HG02763 (cell line): ENCODE results near the gene NNMT.

Experiments
- ATAC-seq: cut with Tn5 transposase; IDR thresholded peaks from one replicate; pipeline ENCODE4 v1.9.1; 2021; ENCODE audit warnings: mild to moderate bottlenecking, moderate library complexity; ENCODE audit not compliant: unreplicated experiment

NNMT gene

GRCh38 chr11:114282488-114282887 is 13.7 kb upstream of the NNMT start:
- ATAC-seq, result no peak

- no peak for ATAC-seq
Observed at GRCh38 chr11:114283422-114283821, 12.8 kb upstream of the NNMT start.

- ATAC-seq, result no peak
Observed at GRCh38 chr11:114284021-114284420, 12.2 kb upstream of the NNMT start.

DNA sequence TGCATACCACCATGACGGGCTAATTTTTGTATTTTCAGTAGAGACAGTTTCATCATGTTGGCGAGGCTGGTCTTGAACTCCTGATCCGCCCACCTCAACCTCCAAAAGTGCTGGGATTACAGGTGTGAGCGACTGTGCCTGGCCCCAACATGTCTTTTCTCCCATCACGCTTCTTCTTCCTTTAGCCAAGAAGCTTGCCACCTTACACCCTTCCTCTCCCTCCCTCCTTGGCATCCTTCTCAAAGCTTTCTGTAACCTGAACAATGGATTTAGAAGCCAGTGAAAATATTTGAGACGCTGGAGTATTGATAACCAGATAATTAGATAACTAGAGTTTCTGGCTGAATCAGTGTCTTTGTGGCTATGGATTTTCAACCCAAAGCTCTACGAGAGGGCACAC is 11.3 kb upstream of the NNMT start:
- ATAC-seq, result no peak

DNA sequence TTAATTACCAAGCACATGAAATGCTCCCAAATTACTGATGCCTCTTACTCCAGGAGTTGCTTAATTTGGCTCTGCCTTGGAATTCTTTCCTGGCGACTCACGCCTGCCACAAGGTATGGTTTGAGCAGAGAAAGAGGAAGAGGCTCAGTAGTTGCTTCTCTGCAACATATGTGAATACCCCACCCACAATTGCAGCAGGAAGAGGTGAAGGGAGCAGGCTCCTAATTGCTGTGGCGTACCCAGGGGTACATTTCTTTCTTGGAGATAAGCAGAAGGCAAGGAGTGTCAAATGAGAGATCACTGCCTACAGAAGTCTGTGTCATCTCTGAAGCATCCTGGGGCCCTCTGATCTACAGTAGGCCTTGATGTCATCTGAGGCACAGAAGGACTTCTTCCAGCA is 10.6 kb upstream of the NNMT start:
- ATAC-seq, result no peak

- no peak for ATAC-seq
Observed at GRCh38 chr11:114286229-114286628, 10.0 kb upstream of the NNMT start.

- no peak for ATAC-seq
Observed at GRCh38 chr11:114287154-114287553, 9.0 kb upstream of the NNMT start.

DNA sequence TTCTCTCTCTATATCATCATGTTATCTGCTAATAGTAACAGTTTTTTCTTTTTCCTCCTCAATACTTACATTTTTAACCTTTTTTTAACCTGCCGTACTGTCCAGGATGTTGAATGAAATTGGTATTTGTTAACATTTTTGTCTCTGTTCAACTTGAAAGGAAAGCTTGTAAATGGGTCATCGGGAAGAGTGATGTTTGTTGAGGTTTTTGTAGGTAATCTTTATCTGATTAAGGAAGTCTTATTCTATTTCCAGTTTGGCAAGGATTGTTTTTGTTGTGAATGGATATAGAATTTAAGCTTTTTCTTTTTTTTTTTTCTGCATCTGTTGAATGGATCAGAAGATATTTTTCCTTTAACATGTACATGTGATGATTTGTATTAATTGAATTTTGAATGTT is 8.1 kb upstream of the NNMT start:
- ATAC-seq, result no peak

- no peak for ATAC-seq
Observed at GRCh38 chr11:114289779-114290178, 6.4 kb upstream of the NNMT start.

- ATAC-seq, result no peak
Observed at GRCh38 chr11:114290503-114291235, 5.5 kb upstream of the NNMT start.

DNA sequence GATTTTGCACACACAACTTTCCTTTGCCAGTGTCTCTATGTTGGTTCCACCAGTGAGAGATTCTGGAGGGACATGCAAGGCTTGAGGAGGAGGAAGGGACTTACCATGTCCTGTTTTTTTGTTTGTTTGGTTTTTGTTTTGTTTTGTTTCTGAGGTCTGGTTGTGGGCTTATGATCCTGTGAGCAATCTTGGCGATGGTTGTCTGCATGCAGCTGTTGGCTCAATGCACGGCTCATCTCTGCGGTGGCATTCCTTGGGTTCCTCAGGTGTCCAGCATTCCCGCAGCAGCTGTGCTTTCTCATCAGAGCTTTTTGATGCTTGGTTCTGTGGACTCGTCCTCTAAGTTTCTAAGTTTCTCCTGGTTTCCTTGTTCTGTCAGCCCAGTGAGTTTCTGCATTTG is 4.8 kb upstream of the NNMT start:
- ATAC-seq, result no peak

GRCh38 chr11:114291842-114292680 is 4.1 kb upstream of the NNMT start:
- no peak for ATAC-seq

GRCh38 chr11:114293201-114293711 is 2.9 kb upstream of the NNMT start:
- ATAC-seq, result no peak

DNA sequence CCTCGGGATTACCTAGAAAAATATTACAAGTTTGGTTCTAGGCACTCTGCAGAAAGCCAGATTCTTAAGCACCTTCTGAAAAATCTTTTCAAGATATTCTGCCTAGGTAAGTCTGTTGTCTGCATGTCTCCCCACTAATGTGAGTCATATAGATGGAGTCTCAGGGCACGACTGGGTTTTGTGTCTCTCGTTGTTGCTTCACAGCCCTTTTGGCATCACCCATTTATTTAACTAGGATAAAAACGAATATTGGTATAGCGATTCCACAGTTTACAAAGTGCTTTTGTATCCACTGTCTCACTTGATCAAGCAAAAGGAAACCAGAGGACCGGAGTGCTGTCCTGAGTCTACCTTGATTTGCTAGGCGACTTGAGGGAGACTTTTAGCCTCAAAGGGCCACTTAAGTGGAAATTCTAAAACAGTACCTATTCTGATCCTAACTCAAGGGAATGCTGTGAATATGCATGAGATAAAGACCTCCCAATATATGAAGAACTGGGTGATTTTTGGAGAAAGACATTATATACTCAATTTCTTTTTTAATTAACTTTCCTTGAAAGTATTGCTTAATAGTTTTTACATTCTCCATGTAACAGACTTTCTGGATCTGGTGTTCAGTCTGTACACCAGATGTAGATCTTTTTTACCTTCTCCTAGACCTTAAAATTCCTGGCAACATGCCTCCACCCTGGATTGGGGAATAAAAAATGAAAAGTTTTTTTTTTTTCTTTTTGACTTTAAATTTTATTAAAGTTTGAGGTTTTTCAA is 590 bp downstream of the NNMT start:
- ATAC-seq, result no peak

GRCh38 chr11:114297806-114298709 is 1.9 kb downstream of the NNMT start:
- ATAC-seq, result no peak

GRCh38 chr11:114298710-114299109 is 2.5 kb downstream of the NNMT start:
- ATAC-seq, result no peak

DNA sequence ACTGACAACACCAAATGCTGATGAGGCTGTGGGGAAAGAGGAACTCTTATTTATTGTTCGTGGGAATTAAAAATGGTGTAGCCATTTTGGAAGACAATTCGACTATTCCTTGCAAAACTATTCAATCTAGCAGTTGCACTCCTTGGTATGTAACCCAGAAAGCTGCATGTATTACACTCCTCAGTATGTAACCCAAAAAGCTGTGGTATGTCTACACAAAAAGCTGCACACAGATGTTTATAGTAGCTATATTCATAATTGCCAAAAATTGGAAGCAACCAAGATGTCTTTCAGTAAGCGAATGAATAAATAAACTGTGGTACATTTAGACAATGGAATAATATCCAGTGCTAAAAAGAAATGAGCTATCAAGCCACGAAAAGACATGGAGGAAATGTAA is 4.9 kb downstream of the NNMT start:
- ATAC-seq, result no peak

DNA sequence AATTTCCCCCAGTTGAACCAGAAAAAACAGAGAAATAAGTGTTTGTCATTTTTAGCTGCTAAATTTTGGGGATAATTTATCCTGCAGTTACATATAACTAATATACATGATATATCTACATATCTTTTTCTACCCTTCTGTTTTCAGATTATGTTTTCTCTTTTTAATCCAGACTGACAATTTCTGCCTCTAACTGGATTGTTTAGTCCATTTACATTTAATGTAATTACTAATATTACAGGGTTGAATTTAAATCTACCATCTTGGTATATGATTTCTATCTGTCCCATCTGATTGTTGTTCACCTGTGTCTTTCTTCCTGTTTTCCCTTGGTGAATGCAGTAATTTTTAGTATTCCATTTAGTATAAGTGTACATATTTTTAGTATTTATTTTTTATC is 5.7 kb downstream of the NNMT start:
- no peak for ATAC-seq

DNA sequence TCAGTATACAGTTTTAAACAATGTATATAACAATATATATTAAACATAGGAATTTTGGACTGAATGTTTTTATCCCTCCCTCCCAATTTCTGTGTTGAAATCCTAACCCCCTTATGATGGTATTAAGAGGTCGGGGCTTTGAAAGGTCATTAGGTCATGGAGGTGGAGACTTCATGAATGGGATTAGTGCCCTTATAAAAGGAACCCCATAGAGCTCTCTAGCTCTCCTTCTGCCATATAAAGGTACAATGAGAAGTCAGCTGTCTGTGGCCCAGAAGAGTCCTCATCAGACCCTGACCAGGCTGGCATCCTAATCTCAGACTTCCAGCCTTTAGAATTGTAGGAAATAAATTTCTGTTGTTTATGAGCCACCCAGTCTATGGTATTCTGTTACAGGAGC is 6.5 kb downstream of the NNMT start:
- ATAC-seq, result no peak

GRCh38 chr11:114304065-114304464 is 7.9 kb downstream of the NNMT start:
- no peak for ATAC-seq
